GM23338 (cell line): Measurements from ENCODE around the gene GFRA4. TPM values are rescaled to one million over a fixed set of nuclear protein-coding genes. Genes with fewer than 3 reads are reported as not detected.
A peak's percentile ranks its signal among the peaks of the same experiment; 100 is the strongest.

ENCODE experiments used
- ATAC-seq: fragments of 200-7000 bp; cut with Tn5 transposase; 3 replicates; pipeline ENCODE4 v1.9.1; 2020
- DNase-seq: peaks from one replicate; pipeline ENCODE4 v3.0.0-alpha.2; 2015; ENCODE audit warnings: low spot score
- H2AFZ ChIP-seq: fragments of 200-600 bp; sonication (generic); 2 replicates; pipeline ENCODE4 v1.8.0; 2016; ENCODE audit warnings: antibody characterized with exemption, mild to moderate bottlenecking, moderate library complexity
- H3F3A ChIP-seq: fragments of 200-600 bp; sonication (generic); replicated peaks from 2 replicates; pipeline ENCODE4 v1.8.0; 2017; ENCODE audit warnings: antibody characterized with exemption, mixed run types, low read depth
- H3K27ac ChIP-seq: fragments of 200-600 bp; sonication (generic); 2 replicates; pipeline ENCODE4 v1.6.1; 2016; ENCODE audit warnings: low read depth
- H3K27me3 ChIP-seq: fragments of 200-600 bp; sonication (generic); 2 replicates; pipeline ENCODE4 v1.8.0; 2016; ENCODE audit warnings: mild to moderate bottlenecking, mixed run types, moderate library complexity; ENCODE audit not compliant: insufficient read depth
- H3K36me3 ChIP-seq: fragments of 200-600 bp; sonication (generic); 2 replicates; pipeline ENCODE4 v1.8.0; 2016; ENCODE audit warnings: mild to moderate bottlenecking; ENCODE audit not compliant: insufficient read depth
- H3K4me1 ChIP-seq: fragments of 200-600 bp; sonication (generic); 2 replicates; pipeline ENCODE4 v1.8.0; 2016; ENCODE audit warnings: mild to moderate bottlenecking, moderate library complexity; ENCODE audit not compliant: insufficient read depth
- H3K4me2 ChIP-seq: fragments of 200-600 bp; sonication (generic); 2 replicates; pipeline ENCODE4 v1.7.1; 2017; ENCODE audit warnings: mixed run types
- H3K4me3 ChIP-seq: fragments of 200-600 bp; sonication (generic); 2 replicates; pipeline ENCODE4 v1.6.1; 2016; ENCODE audit warnings: mixed run types
- H3K79me2 ChIP-seq: fragments of 200-600 bp; sonication (generic); replicated peaks from 2 replicates; pipeline ENCODE4 v1.8.0; 2017; ENCODE audit warnings: mild to moderate bottlenecking; ENCODE audit not compliant: insufficient read depth
- H3K9me2 ChIP-seq: fragments of 200-600 bp; sonication (generic); 2 replicates; pipeline ENCODE4 v1.8.0; 2017; ENCODE audit not compliant: insufficient read depth
- H4K20me1 ChIP-seq: fragments of 200-600 bp; sonication (generic); replicated peaks from 2 replicates; pipeline ENCODE4 v1.8.0; 2017; ENCODE audit warnings: mild to moderate bottlenecking; ENCODE audit not compliant: insufficient read depth
- H3K27ac Mint-ChIP-seq: 2 replicates; pipeline ENCODE4 v1.8.0; 2020; ENCODE audit warnings: inconsistent platforms, mild to moderate bottlenecking, moderate library complexity, mixed read lengths
- H3K27me3 Mint-ChIP-seq: 3 replicates; pipeline ENCODE4 v1.8.0; 2022; ENCODE audit warnings: low read depth, mild to moderate bottlenecking, moderate library complexity, mixed read lengths, inconsistent platforms; ENCODE audit not compliant: insufficient read depth, poor library complexity
- H3K36me3 Mint-ChIP-seq: 3 replicates; pipeline ENCODE4 v1.8.0; 2021; ENCODE audit warnings: low read depth, mild to moderate bottlenecking, inconsistent platforms, moderate library complexity, mixed read lengths
- H3K4me1 Mint-ChIP-seq: 3 replicates; pipeline ENCODE4 v1.8.0; 2020; ENCODE audit warnings: mild to moderate bottlenecking, inconsistent platforms, mixed read lengths
- H3K4me3 Mint-ChIP-seq: 3 replicates; pipeline ENCODE4 v1.8.0; 2021; ENCODE audit warnings: moderate library complexity, mild to moderate bottlenecking, inconsistent platforms, mixed read lengths
- H3K9me3 Mint-ChIP-seq: 3 replicates; pipeline ENCODE4 v1.8.0; 2020; ENCODE audit warnings: moderate library complexity, mild to moderate bottlenecking, inconsistent platforms, mixed read lengths
- CREB1 ChIP-seq: fragments of 250-450 bp; sonication (Bioruptor Pico); IDR thresholded peaks from 2 replicates; pipeline ENCODE4 v1.5.0; 2020; ENCODE audit warnings: low read depth, mild to moderate bottlenecking, moderate library complexity
- EZH2 ChIP-seq: fragments of 200-600 bp; sonication (generic); IDR thresholded peaks from one replicate; pipeline ENCODE4 v1.8.0; 2017; ENCODE audit warnings: antibody characterized with exemption, mild to moderate bottlenecking, low read depth; ENCODE audit not compliant: unreplicated experiment
- EZH2phosphoT487 ChIP-seq: fragments of 200-600 bp; sonication (generic); IDR thresholded peaks from one replicate; pipeline ENCODE4 v1.8.1; 2018; ENCODE audit warnings: antibody characterized with exemption; ENCODE audit not compliant: unreplicated experiment
- JUNB ChIP-seq: IDR thresholded peaks from one replicate; pipeline ENCODE4 v1.6.1; 2016; ENCODE audit warnings: antibody characterized with exemption; ENCODE audit not compliant: unreplicated experiment
- NANOG ChIP-seq: IDR thresholded peaks from 2 replicates; pipeline ENCODE4 v1.6.1; 2016; ENCODE audit warnings: antibody characterized with exemption, borderline replicate concordance
- POLR2AphosphoS5 ChIP-seq: IDR thresholded peaks from 2 replicates; pipeline ENCODE4 v1.6.1; 2016; ENCODE audit warnings: antibody characterized with exemption, low read depth
- STAT1 ChIP-seq: IDR thresholded peaks from one replicate; pipeline ENCODE4 v1.6.1; 2016; ENCODE audit warnings: antibody characterized with exemption; ENCODE audit not compliant: unreplicated experiment
- ZNF114 ChIP-seq: fragments of 250-450 bp; sonication (Bioruptor Pico); IDR thresholded peaks from 2 replicates; pipeline ENCODE4 v1.5.0; 2020; ENCODE audit warnings: mild to moderate bottlenecking, moderate library complexity
- ZNF331 ChIP-seq: fragments of 250-450 bp; sonication (Bioruptor Pico); IDR thresholded peaks from 2 replicates; pipeline ENCODE4 v1.5.0; 2020; ENCODE audit warnings: low read depth, mild to moderate bottlenecking, moderate library complexity
- polyA plus RNA-seq: library from polyadenylated mRNA; unstranded; fragments of >200 nt; fragmentation: Nextera tagmentation; extraction: Ambion mirVana; gene quantifications from 2 replicates; pipeline ENCODE4 v1.2.1, GENCODE V29; 2016
- total RNA-seq: library from RNA; depleted of rRNA; stranded (reverse); fragments of >200 nt; shearing (Covaris generic); gene quantifications from 2 replicates; pipeline ENCODE4 v1.2.3, GENCODE V29; 2014
- TF ChIP-seq, protein P1 (sequence below), 2 experiments: fragments of 200-600 bp in 1 of 2; sonication (generic) in 1 of 2; conservative IDR thresholded peaks; 2 replicates each; pipeline versions ENCODE4 v1.5.1 to v1.6.1; 2016 to 2017; ENCODE audit warnings: antibody characterized with exemption in 2 of 2, low read depth in 2 of 2, mild to moderate bottlenecking in 2 of 2, moderate library complexity in 1 of 2
- TF ChIP-seq, protein P2 (sequence below): IDR thresholded peaks from 2 replicates; pipeline ENCODE4 v1.6.1; 2016; ENCODE audit warnings: antibody characterized with exemption
- TF ChIP-seq, protein P3 (sequence below): IDR thresholded peaks from one replicate; pipeline ENCODE4 v1.6.1; 2018; ENCODE audit warnings: antibody characterized with exemption; ENCODE audit not compliant: unreplicated experiment

Gene GFRA4
- total and polyA plus RNA-seq, 2 experiments from 2014 or later, result not detected

DNA sequence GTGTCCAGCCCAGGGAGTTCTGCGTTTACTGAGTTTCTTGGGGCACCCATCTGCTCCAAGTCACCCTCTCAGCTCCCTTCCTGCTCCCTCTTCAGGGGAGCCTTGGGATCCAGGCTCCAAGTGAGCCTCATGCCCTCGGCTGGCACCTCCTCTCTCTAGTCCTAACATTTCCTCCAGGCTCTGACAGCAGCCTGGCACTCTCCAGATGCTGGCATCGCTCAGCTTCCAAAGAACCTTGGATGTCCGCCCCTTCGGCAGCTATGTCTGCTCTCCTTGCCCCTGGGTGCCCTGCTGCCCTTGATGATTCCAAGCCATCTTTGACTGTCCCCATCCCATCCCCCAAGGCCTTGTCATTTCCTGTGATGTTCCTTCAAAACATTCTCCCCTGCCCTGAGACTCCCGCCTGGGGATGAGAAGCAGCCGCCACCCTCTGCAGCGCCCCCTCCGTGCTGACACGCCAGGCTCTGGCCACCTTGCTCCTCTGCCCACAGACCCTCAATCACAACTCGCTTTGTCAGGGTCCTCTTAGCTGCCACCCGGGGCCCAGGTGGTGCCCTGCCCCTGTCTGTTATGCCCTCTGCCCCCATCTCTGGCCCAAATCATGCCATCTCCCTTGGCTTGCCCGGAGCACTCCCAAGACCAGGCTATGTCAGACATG is 6.6 kb upstream of the GFRA4 start:
- H3K36me3 Mint-ChIP-seq, result no peaks in the 10 kb centered on the region
- Histone ChIP-seq H3K79me2 (no peaks in the 10 kb centered on the region), H2AFZ (no peak overlapping the region), H3K36me3 (no peaks in the 10 kb centered on the region), H4K20me1 (no peaks in the 10 kb centered on the region), H3K9me2 (no peaks in the 10 kb centered on the region), H3K4me2 (no peak overlapping the region), H3K4me1 (peaks cover 8% of the 10 kb centered on the region; the same call in 1 of the 2 replicates), H3K27me3 (peaks cover 40% of the 10 kb centered on the region), H3K27ac (no peak overlapping the region), H3F3A (peaks cover 3% of the 10 kb centered on the region; the same call in 1 of the 2 replicates), H3K4me3 (no peak overlapping the region)
- H3K4me3 Mint-ChIP-seq, result no peak overlapping the region
- peaks cover 2% of the 10 kb centered on the region; the same call in 1 of the 3 replicates for H3K9me3 Mint-ChIP-seq
- peaks cover 25% of the 10 kb centered on the region for H3K4me1 Mint-ChIP-seq
- DNase-seq (no peak), ATAC-seq (no peak)
- peaks cover 23% of the 10 kb centered on the region for H3K27me3 Mint-ChIP-seq
- TF ChIP-seq STAT1, result no peak
- TF ChIP-seq, protein P1, sequence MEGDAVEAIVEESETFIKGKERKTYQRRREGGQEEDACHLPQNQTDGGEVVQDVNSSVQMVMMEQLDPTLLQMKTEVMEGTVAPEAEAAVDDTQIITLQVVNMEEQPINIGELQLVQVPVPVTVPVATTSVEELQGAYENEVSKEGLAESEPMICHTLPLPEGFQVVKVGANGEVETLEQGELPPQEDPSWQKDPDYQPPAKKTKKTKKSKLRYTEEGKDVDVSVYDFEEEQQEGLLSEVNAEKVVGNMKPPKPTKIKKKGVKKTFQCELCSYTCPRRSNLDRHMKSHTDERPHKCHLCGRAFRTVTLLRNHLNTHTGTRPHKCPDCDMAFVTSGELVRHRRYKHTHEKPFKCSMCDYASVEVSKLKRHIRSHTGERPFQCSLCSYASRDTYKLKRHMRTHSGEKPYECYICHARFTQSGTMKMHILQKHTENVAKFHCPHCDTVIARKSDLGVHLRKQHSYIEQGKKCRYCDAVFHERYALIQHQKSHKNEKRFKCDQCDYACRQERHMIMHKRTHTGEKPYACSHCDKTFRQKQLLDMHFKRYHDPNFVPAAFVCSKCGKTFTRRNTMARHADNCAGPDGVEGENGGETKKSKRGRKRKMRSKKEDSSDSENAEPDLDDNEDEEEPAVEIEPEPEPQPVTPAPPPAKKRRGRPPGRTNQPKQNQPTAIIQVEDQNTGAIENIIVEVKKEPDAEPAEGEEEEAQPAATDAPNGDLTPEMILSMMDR (conservative IDR thresholded peaks at IDR 0.05; ENCODE audit: low read depth in 2 of 2), result peak in 1 of 2 experiments; percentile 27; a peak in 1 of 4 replicates
- H3K27ac Mint-ChIP-seq, result no peak overlapping the region

DNA sequence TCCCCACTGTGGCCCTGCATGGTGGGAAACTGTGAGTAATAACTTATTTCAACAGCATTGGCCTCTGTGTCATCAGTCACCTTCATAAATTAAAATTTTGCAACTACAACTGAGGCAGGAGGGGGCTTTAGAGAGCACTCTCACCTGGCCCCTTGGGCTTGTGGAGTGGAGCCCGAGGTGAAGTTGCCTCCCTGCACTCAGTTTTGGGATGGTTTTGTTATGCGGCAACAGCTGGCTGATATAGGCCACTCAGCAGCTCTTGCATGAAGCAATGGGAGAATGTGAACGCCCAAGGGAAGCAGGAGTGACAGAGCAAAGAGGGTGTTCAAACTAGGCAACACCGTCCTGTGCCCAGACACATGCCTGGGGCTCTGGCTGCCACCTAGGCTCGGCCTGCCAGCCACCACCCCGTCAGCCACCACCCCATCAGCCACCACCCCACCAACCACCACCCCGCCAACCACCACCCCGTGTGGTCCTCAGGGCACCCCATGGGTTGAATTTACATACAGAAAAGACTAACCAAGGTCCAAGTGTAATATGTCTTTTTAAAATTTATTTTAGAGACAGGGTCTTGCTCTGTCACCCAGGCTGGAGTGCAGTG is 4.3 kb upstream of the GFRA4 start:
- Mint-ChIP-seq H3K27me3 (peaks cover 26% of the 10 kb centered on the region), H3K36me3 (no peaks in the 10 kb centered on the region), H3K4me1 (peaks cover 17% of the 10 kb centered on the region), H3K27ac (no peak overlapping the region), H3K9me3 (peaks cover 2% of the 10 kb centered on the region; the same call in 2 of the 3 replicates), H3K4me3 (no peak overlapping the region; the same call in 2 of the 3 replicates)
- Histone ChIP-seq H2AFZ (no peak overlapping the region), H3K4me2 (peak overlapping the region; percentile 60; the same call in 1 of the 2 replicates), H3K4me1 (peaks cover 8% of the 10 kb centered on the region; the same call in 1 of the 2 replicates), H3K36me3 (no peaks in the 10 kb centered on the region), H3K79me2 (no peaks in the 10 kb centered on the region), H4K20me1 (no peaks in the 10 kb centered on the region), H3K9me2 (no peaks in the 10 kb centered on the region), H3K4me3 (0 out of 2 replicates have a peak overlapping the region, but pooled peaks have one; percentile 14), H3K27ac (no peak overlapping the region), H3K27me3 (peaks cover 38% of the 10 kb centered on the region), H3F3A (no peaks in the 10 kb centered on the region)
- no peak for ATAC-seq
- no peak for DNase-seq
- TF ChIP-seq CREB1, result no peak
- TF ChIP-seq, protein P2, sequence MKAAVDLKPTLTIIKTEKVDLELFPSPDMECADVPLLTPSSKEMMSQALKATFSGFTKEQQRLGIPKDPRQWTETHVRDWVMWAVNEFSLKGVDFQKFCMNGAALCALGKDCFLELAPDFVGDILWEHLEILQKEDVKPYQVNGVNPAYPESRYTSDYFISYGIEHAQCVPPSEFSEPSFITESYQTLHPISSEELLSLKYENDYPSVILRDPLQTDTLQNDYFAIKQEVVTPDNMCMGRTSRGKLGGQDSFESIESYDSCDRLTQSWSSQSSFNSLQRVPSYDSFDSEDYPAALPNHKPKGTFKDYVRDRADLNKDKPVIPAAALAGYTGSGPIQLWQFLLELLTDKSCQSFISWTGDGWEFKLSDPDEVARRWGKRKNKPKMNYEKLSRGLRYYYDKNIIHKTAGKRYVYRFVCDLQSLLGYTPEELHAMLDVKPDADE, result no peak
- TF ChIP-seq, protein P3, sequence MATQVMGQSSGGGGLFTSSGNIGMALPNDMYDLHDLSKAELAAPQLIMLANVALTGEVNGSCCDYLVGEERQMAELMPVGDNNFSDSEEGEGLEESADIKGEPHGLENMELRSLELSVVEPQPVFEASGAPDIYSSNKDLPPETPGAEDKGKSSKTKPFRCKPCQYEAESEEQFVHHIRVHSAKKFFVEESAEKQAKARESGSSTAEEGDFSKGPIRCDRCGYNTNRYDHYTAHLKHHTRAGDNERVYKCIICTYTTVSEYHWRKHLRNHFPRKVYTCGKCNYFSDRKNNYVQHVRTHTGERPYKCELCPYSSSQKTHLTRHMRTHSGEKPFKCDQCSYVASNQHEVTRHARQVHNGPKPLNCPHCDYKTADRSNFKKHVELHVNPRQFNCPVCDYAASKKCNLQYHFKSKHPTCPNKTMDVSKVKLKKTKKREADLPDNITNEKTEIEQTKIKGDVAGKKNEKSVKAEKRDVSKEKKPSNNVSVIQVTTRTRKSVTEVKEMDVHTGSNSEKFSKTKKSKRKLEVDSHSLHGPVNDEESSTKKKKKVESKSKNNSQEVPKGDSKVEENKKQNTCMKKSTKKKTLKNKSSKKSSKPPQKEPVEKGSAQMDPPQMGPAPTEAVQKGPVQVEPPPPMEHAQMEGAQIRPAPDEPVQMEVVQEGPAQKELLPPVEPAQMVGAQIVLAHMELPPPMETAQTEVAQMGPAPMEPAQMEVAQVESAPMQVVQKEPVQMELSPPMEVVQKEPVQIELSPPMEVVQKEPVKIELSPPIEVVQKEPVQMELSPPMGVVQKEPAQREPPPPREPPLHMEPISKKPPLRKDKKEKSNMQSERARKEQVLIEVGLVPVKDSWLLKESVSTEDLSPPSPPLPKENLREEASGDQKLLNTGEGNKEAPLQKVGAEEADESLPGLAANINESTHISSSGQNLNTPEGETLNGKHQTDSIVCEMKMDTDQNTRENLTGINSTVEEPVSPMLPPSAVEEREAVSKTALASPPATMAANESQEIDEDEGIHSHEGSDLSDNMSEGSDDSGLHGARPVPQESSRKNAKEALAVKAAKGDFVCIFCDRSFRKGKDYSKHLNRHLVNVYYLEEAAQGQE, result no peak
- no peak for TF ChIP-seq STAT1
- TF ChIP-seq, protein P1 (conservative IDR thresholded peaks at IDR 0.05; ENCODE audit: low read depth in 2 of 2), result no peak
- TF ChIP-seq POLR2AphosphoS5, result no peak
- TF ChIP-seq EZH2, result no peak
- TF ChIP-seq EZH2phosphoT487, result no peak
- TF ChIP-seq ZNF114 (CRISPR knock-in tag), result no peak
- TF ChIP-seq ZNF331, result no peak
- TF ChIP-seq NANOG, result no peak
- TF ChIP-seq JUNB, result no peak
